ENCODE data around the gene PCBP2.

PCBP2 gene

GRCh38 chr12:53474077-53474476 lies 22.2 kb downstream of the PCBP2 start:
- DNase-seq, result no peak

- no peak for DNase-seq
Observed at GRCh38 chr12:53474819-53475218, 22.9 kb downstream of the PCBP2 start.

- peak; percentile 46 for DNase-seq
Observed at GRCh38 chr12:53476769-53477209, 24.9 kb downstream of the PCBP2 start.

GRCh38 chr12:53478865-53479264 lies 27.0 kb downstream of the PCBP2 start:
- no peak for DNase-seq

GRCh38 chr12:53479331-53479730 lies 27.4 kb downstream of the PCBP2 start:
- DNase-seq, result no peak

- DNase-seq, result no peak
Observed at GRCh38 chr12:53480491-53481442, 28.9 kb downstream of the PCBP2 start.

- DNase-seq, result peak; percentile 51
Observed at GRCh38 chr12:53481458-53481857, 29.6 kb downstream of the PCBP2 start.

- DNase-seq, result peak; percentile 37
Observed at GRCh38 chr12:53481939-53482586, 30.2 kb downstream of the PCBP2 start.

- no peak for DNase-seq
Observed at GRCh38 chr12:53482626-53483168, 30.8 kb downstream of the PCBP2 start.

GRCh38 chr12:53483225-53483978 lies 31.5 kb downstream of the PCBP2 start:
- no peak for DNase-seq

- no peak for DNase-seq
Observed at GRCh38 chr12:53483979-53484377, 32.1 kb downstream of the PCBP2 start.

- no peak for DNase-seq
Observed at GRCh38 chr12:53484686-53485575, 33.0 kb downstream of the PCBP2 start.

GRCh38 chr12:53485955-53486735 lies 34.2 kb downstream of the PCBP2 start:
- DNase-seq, result no peak

GRCh38 chr12:53486736-53487487 lies 35.0 kb downstream of the PCBP2 start:
- no peak for DNase-seq

- no peak for DNase-seq
Observed at GRCh38 chr12:53489242-53489864, 37.5 kb downstream of the PCBP2 start.

- no peak for DNase-seq
Observed at GRCh38 chr12:53492188-53492587, 40.3 kb downstream of the PCBP2 start.

- peak; percentile 88 for DNase-seq
Observed at GRCh38 chr12:53492830-53493609, 41.1 kb downstream of the PCBP2 start.

- DNase-seq, result no peak
Observed at GRCh38 chr12:53493610-53494391, 41.9 kb downstream of the PCBP2 start.

Measured in fibroblast of upper back skin (primary cell).